Activated T-helper 9 cell treated with anti-CD3 and anti-CD28 coated beads, Interleukin-2, amount 50 U/mL, for 16 hours (primary cell): ENCODE data around the gene BTBD2.

Source experiments
- DNase-seq: peaks from one replicate; pipeline ENCODE4 v3.0.0-alpha.2; 2020; ENCODE audit warnings: low read depth

Gene BTBD2

DNA sequence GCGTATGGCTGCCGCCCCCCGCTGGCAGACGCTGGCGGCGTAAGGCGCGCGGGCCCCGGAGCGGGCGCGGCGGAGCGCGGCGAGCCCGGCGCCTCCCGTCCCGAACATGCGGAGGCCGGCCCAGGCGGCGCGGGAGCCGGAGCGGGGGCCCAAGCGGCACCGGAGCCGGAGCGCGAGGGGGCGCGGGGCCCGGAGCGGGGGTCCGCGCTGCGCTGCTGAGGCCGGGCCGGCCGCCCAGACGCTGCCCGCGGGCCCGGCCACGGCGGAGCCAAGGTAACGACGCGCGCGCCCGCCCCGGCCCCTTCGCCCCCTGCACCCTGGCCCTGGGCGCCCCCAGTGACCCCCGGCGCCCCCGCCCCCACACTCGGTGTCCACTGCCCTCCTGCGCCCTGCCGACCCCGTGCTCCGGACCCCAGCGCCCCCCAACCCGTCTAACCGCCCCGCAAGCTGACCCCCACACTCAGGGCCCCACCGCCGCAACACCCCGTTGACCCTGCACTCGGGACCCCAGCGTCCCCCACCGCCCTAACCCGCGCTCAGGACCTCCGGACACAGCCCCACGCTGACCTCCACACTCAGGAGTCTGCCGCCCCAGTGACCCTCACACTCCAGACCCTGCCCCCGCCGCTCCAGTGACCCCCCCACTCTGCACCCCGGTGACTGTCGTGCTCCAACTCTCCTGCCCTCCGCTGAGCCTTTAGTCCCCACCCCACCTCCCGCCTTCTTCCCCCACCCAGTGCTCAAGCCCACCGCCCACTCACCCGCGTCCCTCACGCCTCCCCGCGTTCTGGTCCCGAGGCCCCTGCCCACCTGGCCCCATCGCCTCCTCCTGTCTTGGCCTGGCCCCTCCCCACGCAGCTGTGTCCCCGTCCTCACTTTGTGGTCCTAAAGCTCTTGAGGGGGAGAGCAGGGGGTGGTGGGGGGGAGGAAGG is 74.1 kb downstream of the BTBD2 start, which contains the start of gene CSNK1G2:
CSNK1G2 (plus strand) TSS at position 27 of the 932 bp plus-strand sequence. CDS start 28,601 bp downstream, outside the sequence.
- no peak for DNase-seq

GRCh38 chr19:1938071-1938470 is 77.4 kb downstream of the BTBD2 start:
- no peak for DNase-seq

DNA sequence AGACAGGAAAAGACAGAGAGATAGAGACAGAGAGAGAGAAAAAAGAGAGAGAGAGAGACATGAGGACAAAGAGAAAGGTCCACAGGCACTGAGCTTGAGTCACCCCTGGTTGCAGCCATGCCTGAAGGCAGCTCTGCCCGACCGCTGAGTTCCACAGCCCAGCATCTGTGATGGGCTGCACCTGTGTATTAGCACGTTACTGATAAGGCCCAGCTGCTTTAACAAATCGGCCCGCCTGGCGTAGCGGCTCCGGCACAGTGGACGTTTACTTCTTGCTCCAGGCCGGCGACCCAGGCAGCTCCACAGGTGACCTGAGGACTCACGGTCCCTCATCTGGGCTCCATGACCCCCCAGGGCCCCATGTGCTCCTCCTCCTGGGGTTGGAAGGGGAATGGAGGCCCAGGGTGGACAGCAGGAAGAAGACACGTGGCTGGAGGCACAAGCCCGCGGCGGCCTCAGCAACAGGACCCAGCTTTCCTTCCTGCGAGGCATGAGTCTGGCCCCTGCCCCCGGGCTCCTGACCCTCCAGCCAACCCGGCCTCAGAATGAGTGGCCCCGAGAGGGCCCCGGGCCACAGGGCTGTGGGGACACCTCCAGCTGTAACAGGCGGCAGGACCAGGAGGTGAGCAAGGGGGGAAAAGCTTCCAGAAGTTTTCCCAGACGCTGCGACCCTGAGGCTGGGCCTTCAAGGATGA is 78.5 kb downstream of the BTBD2 start:
- no peak for DNase-seq

DNA sequence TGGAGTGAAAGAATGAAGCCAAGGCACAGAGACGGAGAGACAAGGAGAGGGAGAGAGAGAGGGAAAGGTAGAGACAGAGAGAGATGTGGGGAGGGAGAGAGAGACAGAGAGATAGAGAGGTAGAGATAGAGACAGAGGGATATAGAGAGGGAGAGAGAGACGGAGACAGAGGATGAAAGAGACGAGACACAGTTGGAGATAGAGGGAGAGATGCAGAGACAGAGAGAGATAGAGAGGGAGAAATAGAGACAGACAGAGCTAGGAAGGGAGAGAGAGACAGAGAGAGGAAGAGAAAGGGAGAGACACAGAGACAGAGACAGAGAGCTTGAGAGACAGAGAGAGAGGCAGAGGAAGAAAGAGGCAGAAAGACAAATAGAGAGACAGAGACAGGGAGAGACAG is 79.1 kb downstream of the BTBD2 start:
- no peak for DNase-seq

GRCh38 chr19:1935484-1936208 is 79.9 kb downstream of the BTBD2 start:
- DNase-seq, result no peak
